ENCODE measurements around the gene NUMA1.

Gene NUMA1

DNA sequence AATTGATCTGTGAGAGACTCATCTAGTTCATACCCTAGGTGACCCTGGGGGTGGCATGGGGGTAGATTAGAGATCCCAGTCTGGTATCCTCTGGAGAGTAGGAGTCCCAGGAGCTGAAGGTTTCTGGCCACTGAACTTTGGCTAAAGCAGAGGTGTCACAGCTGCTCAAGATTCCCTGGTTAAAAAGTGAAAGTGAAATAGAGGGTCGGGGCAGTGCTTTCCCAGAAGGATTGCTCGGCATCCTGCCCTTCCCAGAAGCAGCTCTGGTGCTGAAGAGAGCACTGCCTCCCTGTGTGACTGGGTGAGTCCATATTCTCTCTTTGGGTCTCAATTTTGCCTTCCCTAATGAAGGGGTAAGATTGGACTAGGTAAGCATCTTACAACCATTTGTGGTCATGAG, 81.0 kb downstream of the NUMA1 start:
- Histone ChIP-seq H3K4me3 (replicated peaks; ENCODE audit: insufficient read depth, low read length) (no peak overlapping the region), H3K27me3 (ENCODE audit: insufficient read depth, poor library complexity, severe bottlenecking) (no peaks in the 10 kb centered on the region), H3K27ac (replicated peaks) (peak overlapping the region; percentile 57; the same call in 1 of the 2 replicates)
- no peak for DNase-seq (ENCODE audit: low read depth in 1 of 2, low spot score in 1 of 2)
- no peak for TF ChIP-seq SPI1 (IDR thresholded peaks at IDR 0.05; ENCODE audit: borderline replicate concordance, low read depth)
- no peak for TF ChIP-seq POLR2AphosphoS5 (IDR thresholded peaks at IDR 0.05; ENCODE audit: low read depth)
- TF ChIP-seq REST (IDR thresholded peaks at IDR 0.05; ENCODE audit: insufficient replicate concordance, low read depth): no peak
- TF ChIP-seq, protein P1, sequence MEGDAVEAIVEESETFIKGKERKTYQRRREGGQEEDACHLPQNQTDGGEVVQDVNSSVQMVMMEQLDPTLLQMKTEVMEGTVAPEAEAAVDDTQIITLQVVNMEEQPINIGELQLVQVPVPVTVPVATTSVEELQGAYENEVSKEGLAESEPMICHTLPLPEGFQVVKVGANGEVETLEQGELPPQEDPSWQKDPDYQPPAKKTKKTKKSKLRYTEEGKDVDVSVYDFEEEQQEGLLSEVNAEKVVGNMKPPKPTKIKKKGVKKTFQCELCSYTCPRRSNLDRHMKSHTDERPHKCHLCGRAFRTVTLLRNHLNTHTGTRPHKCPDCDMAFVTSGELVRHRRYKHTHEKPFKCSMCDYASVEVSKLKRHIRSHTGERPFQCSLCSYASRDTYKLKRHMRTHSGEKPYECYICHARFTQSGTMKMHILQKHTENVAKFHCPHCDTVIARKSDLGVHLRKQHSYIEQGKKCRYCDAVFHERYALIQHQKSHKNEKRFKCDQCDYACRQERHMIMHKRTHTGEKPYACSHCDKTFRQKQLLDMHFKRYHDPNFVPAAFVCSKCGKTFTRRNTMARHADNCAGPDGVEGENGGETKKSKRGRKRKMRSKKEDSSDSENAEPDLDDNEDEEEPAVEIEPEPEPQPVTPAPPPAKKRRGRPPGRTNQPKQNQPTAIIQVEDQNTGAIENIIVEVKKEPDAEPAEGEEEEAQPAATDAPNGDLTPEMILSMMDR (IDR thresholded peaks at IDR 0.05; ENCODE audit: insufficient read depth, low read length): no peak
- no peak for TF ChIP-seq GABPA (IDR thresholded peaks at IDR 0.05; ENCODE audit: low read depth)

GRCh38 chr11:71998649-71999310, 81.6 kb downstream of the NUMA1 start, which contains the start of gene IL18BP:
Gene IL18BP (plus strand): TSS chr11:71998909. CDS start chr11:71999985, 1,076 bp downstream.
- TF ChIP-seq, protein P1 (IDR thresholded peaks at IDR 0.05; ENCODE audit: insufficient read depth, low read length): no peak
- TF ChIP-seq SPI1 (IDR thresholded peaks at IDR 0.05; ENCODE audit: borderline replicate concordance, low read depth): peak; percentile 96
- TF ChIP-seq GABPA (IDR thresholded peaks at IDR 0.05; ENCODE audit: low read depth): peak; percentile 54
- H3K27ac ChIP-seq (replicated peaks): peak within 1 kb of the TSS; percentile 57
- H3K4me3 ChIP-seq (replicated peaks; ENCODE audit: insufficient read depth, low read length): no peak within 1 kb of the TSS
- peak; percentile 61 to 90 for DNase-seq (ENCODE audit: low read depth in 1 of 2, low spot score in 1 of 2)
- H3K27me3 ChIP-seq (ENCODE audit: insufficient read depth, poor library complexity, severe bottlenecking): no peaks in the 10 kb centered on the region

- DNase-seq (ENCODE audit: low read depth in 1 of 2, low spot score in 1 of 2): no peak
- H3K27ac ChIP-seq (replicated peaks): peak overlapping the region; percentile 57; the same call in 1 of the 2 replicates
- no peak overlapping the region for H3K4me3 ChIP-seq (replicated peaks; ENCODE audit: insufficient read depth, low read length)
- TF ChIP-seq REST (IDR thresholded peaks at IDR 0.05; ENCODE audit: insufficient replicate concordance, low read depth) (no peak), POLR2AphosphoS5 (IDR thresholded peaks at IDR 0.05; ENCODE audit: low read depth) (no peak), SPI1 (IDR thresholded peaks at IDR 0.05; ENCODE audit: borderline replicate concordance, low read depth) (no peak), GABPA (IDR thresholded peaks at IDR 0.05; ENCODE audit: low read depth) (no peak)
- TF ChIP-seq, protein P1 (IDR thresholded peaks at IDR 0.05; ENCODE audit: insufficient read depth, low read length): no peak
- H3K27me3 ChIP-seq (ENCODE audit: insufficient read depth, poor library complexity, severe bottlenecking): no peaks in the 10 kb centered on the region
These were observed 82.3 kb downstream of the NUMA1 start for GRCh38 chr11:71998061-71998460.

Data from HL-60 (cell line).